Sigmoid colon (tissue), 7 donors: ENCODE measurements around the gene PARS2. TPM values are rescaled to one million over a fixed set of nuclear protein-coding genes. Genes with fewer than 3 reads are reported as not detected.

Source experiments
- DNase-seq: peaks from one replicate; pipeline ENCODE4 v3.0.0-alpha.2; 2019
- H3K27ac ChIP-seq, 4 donors: fragments of 200-600 bp; sonication (generic); one replicate each; pipeline ENCODE4 v1.5.1; 2016 to 2019; ENCODE audit warnings: mild to moderate bottlenecking in 1 of 4
- H3K27me3 ChIP-seq, 3 donors: fragments of 200-600 bp; sonication (generic); one replicate each; pipeline ENCODE4 v1.5.1; 2019; ENCODE audit warnings: mild to moderate bottlenecking in 1 of 3
- H3K36me3 ChIP-seq, 4 donors: fragments of 200-600 bp; sonication (generic); one replicate each; pipeline ENCODE4 v1.5.1; 2016 to 2019
- H3K4me1 ChIP-seq, 4 donors: fragments of 200-600 bp; sonication (generic); one replicate each; pipeline ENCODE4 v1.5.1; 2017 to 2019
- H3K4me3 ChIP-seq, 4 donors: fragments of 200-600 bp; sonication (generic); one replicate each; pipeline ENCODE4 v1.5.1; 2017 to 2019; ENCODE audit warnings: mild to moderate bottlenecking in 2 of 4, moderate library complexity in 1 of 4
- H3K9me3 ChIP-seq, 4 donors: fragments of 200-600 bp in 3 of 4; sonication (generic) in 3 of 4; one replicate each; pipeline versions ENCODE4 v1.5.1 to v1.6.1; 2013 to 2019
- CTCF ChIP-seq, 4 experiments: fragments of 450-650 bp in 3 of 4; fragments of 200-600 bp in 1 of 4; IDR thresholded peaks; one replicate each; pipeline ENCODE4 v1.5.1; 2016 to 2019; ENCODE audit warnings: antibody characterized with exemption in 4 of 4, mild to moderate bottlenecking in 3 of 4, moderate library complexity in 2 of 4
- EP300 ChIP-seq, 4 donors: sonication (generic); formaldehyde crosslinking; IDR thresholded peaks; one replicate each; pipeline ENCODE4 v1.6.1; 2017; ENCODE audit warnings: antibody characterized with exemption in 4 of 4
- POLR2A ChIP-seq, 2 donors: fragments of 450-650 bp; IDR thresholded peaks; one replicate each; pipeline ENCODE4 v1.6.1; 2016; ENCODE audit warnings: antibody characterized with exemption in 2 of 2, mild to moderate bottlenecking in 2 of 2, moderate library complexity in 2 of 2
- POLR2AphosphoS5 ChIP-seq, 4 donors: sonication (generic); formaldehyde crosslinking; IDR thresholded peaks; one replicate each; pipeline ENCODE4 v1.6.1; 2017; ENCODE audit warnings: antibody characterized with exemption in 4 of 4
- WGBS, 2 donors: extraction: QIAGEN DNeasy Blood & Tissue Kit; methylation state at CpG; one replicate each; pipeline ENCODE4 v1.1.7; 2013; 5-methylcytosine and 5-hydroxymethylcytosine counted together
- intact Hi-C: fragments of 100-400 bp; cut with DNase I; formaldehyde crosslinking; loops from one replicate; pipeline ENCODE4 v1.15.1; 2023
- polyA plus RNA-seq, 3 donors: library from polyadenylated mRNA; stranded (reverse); fragments of 200-250 nt; gene quantifications; one replicate each; pipeline ENCODE4 v1.2.3, GENCODE V29; 2013
- total RNA-seq, 4 donors: library from RNA; depleted of rRNA; stranded (reverse); fragments of >200 nt; gene quantifications; one replicate each; pipeline ENCODE4 v1.1.0, GENCODE V29; 2016
- donor health status: healthy with polysubstance abuse.
- donor health status: Bipolar disorder and iron deficiency.
- donor health status: healthy.

The PARS2 gene
- total and polyA plus RNA-seq, 7 donors = 3.3 to 6.0 (median 5.1) TPM

- peak; percentile 61 for DNase-seq
- peaks cover 0 to 31% (median 19%) of the 10 kb centered on the region in 4 donors for H3K4me1 ChIP-seq
- H3K4me3 ChIP-seq = peak overlapping the region; percentile 29 to 55 (median 50)
- 37 to 39% methylated on average over 39 of the region's 39 CpGs for WGBS, 2 donors
- peak overlapping the region in 3 of 4 donors; percentile 37 to 68 (median 54) for H3K27ac ChIP-seq
- intact Hi-C loops = loop anchor here (5.0 kb wide), 2 partner anchors 33 to 83 kb away; partner anchors contain the start of gene TTC4
- H3K9me3 ChIP-seq = no peaks in the 10 kb centered on the region
- H3K36me3 ChIP-seq = no peaks in the 10 kb centered on the region
- TF ChIP-seq POLR2AphosphoS5 (IDR thresholded peaks at IDR 0.05) (no peak), CTCF (IDR thresholded peaks at IDR 0.05) (no peak), EP300 (IDR thresholded peaks at IDR 0.05) (no peak), POLR2A (IDR thresholded peaks at IDR 0.05) (no peak)
- H3K27me3 ChIP-seq = peaks cover 0 to 23% (median 0%) of the 10 kb centered on the region in 3 donors
Observed at GRCh38 chr1:54800041-54800898, 35.9 kb upstream of the PARS2 start.

- no peaks in the 10 kb centered on the region for H3K36me3 ChIP-seq
- peaks cover 0 to 39% (median 19%) of the 10 kb centered on the region in 4 donors for H3K4me1 ChIP-seq
- peaks cover 0 to 23% (median 0%) of the 10 kb centered on the region in 3 donors for H3K27me3 ChIP-seq
- intact Hi-C loops = loop anchor here (10.0 kb wide), 1 partner anchor 214 kb away; no protein-coding TSS in a partner anchor
- no peaks in the 10 kb centered on the region for H3K9me3 ChIP-seq
- WGBS, 2 donors = 39 to 57% methylated on average over 6 of the region's 6 CpGs
- TF ChIP-seq POLR2A (IDR thresholded peaks at IDR 0.05) (no peak), EP300 (IDR thresholded peaks at IDR 0.05) (no peak), CTCF (IDR thresholded peaks at IDR 0.05) (no peak), POLR2AphosphoS5 (IDR thresholded peaks at IDR 0.05) (no peak)
- no peak overlapping the region for H3K4me3 ChIP-seq
- peak overlapping the region in 2 of 4 donors; percentile 3 to 26 for H3K27ac ChIP-seq
- DNase-seq = peak; percentile 58
Observed at GRCh38 chr1:54798769-54799641, 34.7 kb upstream of the PARS2 start.

GRCh38 chr1:54798206-54798605 is 33.9 kb upstream of the PARS2 start:
- Histone ChIP-seq H3K4me3 (no peak overlapping the region), H3K36me3 (no peaks in the 10 kb centered on the region), H3K9me3 (no peaks in the 10 kb centered on the region), H3K27ac (no peak overlapping the region), H3K27me3 (peaks cover 0 to 23% (median 0%) of the 10 kb centered on the region in 3 donors), H3K4me1 (peaks cover 0 to 41% (median 20%) of the 10 kb centered on the region in 4 donors)
- intact Hi-C loops = loop anchor here (10.0 kb wide), 1 partner anchor 213 kb away; no protein-coding TSS in a partner anchor
- 31 to 76% methylated on average over 3 of the region's 3 CpGs for WGBS, 2 donors
- no peak for TF ChIP-seq EP300 (IDR thresholded peaks at IDR 0.05)
- TF ChIP-seq POLR2A (IDR thresholded peaks at IDR 0.05) = no peak
- no peak for TF ChIP-seq CTCF (IDR thresholded peaks at IDR 0.05)
- TF ChIP-seq POLR2AphosphoS5 (IDR thresholded peaks at IDR 0.05) = no peak
- DNase-seq = peak; percentile 51

GRCh38 chr1:54796902-54797301 is 32.6 kb upstream of the PARS2 start:
- 72 to 88% methylated on average over 2 of the region's 2 CpGs for WGBS, 2 donors
- Histone ChIP-seq H3K27ac (peak overlapping the region in 1 of 4 donors; percentile 17), H3K4me1 (peaks cover 0 to 52% (median 33%) of the 10 kb centered on the region in 4 donors), H3K4me3 (no peak overlapping the region), H3K9me3 (no peaks in the 10 kb centered on the region), H3K36me3 (no peaks in the 10 kb centered on the region), H3K27me3 (peaks cover 0 to 14% (median 0%) of the 10 kb centered on the region in 3 donors)
- no peak for TF ChIP-seq POLR2AphosphoS5 (IDR thresholded peaks at IDR 0.05)
- TF ChIP-seq EP300 (IDR thresholded peaks at IDR 0.05) = no peak
- TF ChIP-seq POLR2A (IDR thresholded peaks at IDR 0.05) = no peak
- TF ChIP-seq CTCF (IDR thresholded peaks at IDR 0.05) = no peak
- intact Hi-C loops = loop anchor here (10.0 kb wide), 1 partner anchor 212 kb away; no protein-coding TSS in a partner anchor
- no peak for DNase-seq
